Fibroblast of lung (primary cell): ENCODE results near the gene RSPH9.

Experiments used
- EZH2 ChIP-seq: IDR thresholded peaks from 2 replicates; pipeline ENCODE4 v1.5.1; 2012; ENCODE audit warnings: low read length, control low read depth, mild to moderate bottlenecking; ENCODE audit errors: missing control alignments
- TF ChIP-seq, protein P1 (sequence below), 2 donors: IDR thresholded peaks in 1 of 2; conservative IDR thresholded peaks in 1 of 2; 1 replicate in 1 of 2; 2 replicates in 1 of 2; pipeline ENCODE4 v1.5.1; 2011 to 2012; ENCODE audit warnings: low read length in 2 of 2, control low read depth in 1 of 2, inconsistent platforms in 1 of 2, low read depth in 1 of 2, mild to moderate bottlenecking in 1 of 2

DNA sequence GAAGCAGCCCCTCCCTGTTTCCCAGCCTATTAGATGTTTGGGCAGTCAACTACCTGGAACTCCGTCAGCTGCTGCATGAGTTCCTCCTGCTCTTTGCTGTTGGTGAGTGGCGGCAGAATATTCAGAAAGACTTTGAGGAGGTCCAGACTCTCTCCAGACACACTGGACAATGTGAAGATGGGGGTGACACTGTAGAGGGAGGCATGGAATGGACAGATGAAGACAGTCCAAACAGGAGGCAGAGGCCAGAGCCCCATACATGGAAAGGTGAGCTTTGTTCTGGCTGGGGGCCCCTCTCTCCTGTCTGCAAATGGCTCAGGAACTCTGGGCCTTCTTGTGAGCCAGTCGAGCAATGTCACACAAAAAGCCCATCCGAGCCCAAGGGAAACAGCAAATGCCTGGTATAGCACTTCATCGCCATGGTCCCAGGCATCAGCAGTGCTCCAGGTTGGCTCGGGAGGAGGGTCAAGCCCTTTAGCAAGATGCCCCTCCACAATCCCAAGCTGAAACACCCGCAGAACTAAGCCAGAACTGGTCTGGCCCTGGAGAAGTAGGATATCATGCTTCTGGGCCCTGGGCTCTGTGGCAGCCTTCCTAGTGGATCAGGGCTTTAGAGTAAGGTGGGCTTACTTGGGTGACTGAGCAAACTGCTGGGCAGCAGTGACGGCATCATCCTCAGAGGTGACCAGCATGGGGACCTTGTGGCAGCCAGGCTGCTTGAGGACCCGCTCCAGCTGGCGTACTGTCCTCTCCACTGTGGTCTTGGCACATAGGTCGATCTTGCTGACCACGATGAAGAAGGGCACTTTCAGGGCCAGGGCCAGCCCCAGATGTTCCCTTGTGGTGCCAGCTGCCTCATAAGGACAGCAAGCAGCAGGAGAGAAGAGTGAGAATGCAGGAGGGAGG lies 20.7 kb upstream of the RSPH9 start:
- TF ChIP-seq, protein P1, sequence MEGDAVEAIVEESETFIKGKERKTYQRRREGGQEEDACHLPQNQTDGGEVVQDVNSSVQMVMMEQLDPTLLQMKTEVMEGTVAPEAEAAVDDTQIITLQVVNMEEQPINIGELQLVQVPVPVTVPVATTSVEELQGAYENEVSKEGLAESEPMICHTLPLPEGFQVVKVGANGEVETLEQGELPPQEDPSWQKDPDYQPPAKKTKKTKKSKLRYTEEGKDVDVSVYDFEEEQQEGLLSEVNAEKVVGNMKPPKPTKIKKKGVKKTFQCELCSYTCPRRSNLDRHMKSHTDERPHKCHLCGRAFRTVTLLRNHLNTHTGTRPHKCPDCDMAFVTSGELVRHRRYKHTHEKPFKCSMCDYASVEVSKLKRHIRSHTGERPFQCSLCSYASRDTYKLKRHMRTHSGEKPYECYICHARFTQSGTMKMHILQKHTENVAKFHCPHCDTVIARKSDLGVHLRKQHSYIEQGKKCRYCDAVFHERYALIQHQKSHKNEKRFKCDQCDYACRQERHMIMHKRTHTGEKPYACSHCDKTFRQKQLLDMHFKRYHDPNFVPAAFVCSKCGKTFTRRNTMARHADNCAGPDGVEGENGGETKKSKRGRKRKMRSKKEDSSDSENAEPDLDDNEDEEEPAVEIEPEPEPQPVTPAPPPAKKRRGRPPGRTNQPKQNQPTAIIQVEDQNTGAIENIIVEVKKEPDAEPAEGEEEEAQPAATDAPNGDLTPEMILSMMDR (conservative IDR thresholded peaks at IDR 0.05 in 1 of 2, IDR thresholded peaks at IDR 0.05 in 1 of 2; ENCODE audit: low read depth in 1 of 2, low read length in 2 of 2): no peak
- no peak for TF ChIP-seq EZH2
